Suprapubic skin (tissue), 3 donors: ENCODE data around the gene SEC24D.

Experiments
- EP300 ChIP-seq: sonication (generic); formaldehyde crosslinking; IDR thresholded peaks from one replicate; pipeline ENCODE4 v1.6.1; 2017; ENCODE audit warnings: antibody characterized with exemption
- TF ChIP-seq, protein P1 (sequence below), 2 donors: fragments of 200-600 bp in 1 of 2; fragments of 450-650 bp in 1 of 2; sonication (generic) in 1 of 2; IDR thresholded peaks; one replicate each; pipeline ENCODE4 v1.5.1; 2016 to 2019; ENCODE audit warnings: antibody characterized with exemption in 2 of 2, mild to moderate bottlenecking in 1 of 2, moderate library complexity in 1 of 2

DNA sequence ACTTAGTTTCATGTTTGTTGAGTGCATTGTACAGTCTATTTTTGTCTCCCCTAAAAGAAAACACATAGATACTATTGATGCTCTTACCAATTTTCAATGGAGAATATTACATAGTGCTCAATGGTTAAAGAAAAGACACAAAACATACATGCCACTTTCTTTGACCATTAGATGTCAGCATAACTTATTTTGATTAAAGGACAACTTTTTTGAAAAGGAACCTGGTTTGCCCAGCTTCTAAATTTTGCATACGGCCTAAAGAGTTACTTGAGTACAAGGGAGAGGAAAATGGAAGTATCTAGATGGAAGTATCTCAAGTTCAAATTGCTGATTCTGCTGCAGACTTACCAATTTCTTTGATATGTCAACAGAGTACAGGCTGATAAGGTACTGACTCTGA lies 82.2 kb downstream of the SEC24D start:
- TF ChIP-seq, protein P1, sequence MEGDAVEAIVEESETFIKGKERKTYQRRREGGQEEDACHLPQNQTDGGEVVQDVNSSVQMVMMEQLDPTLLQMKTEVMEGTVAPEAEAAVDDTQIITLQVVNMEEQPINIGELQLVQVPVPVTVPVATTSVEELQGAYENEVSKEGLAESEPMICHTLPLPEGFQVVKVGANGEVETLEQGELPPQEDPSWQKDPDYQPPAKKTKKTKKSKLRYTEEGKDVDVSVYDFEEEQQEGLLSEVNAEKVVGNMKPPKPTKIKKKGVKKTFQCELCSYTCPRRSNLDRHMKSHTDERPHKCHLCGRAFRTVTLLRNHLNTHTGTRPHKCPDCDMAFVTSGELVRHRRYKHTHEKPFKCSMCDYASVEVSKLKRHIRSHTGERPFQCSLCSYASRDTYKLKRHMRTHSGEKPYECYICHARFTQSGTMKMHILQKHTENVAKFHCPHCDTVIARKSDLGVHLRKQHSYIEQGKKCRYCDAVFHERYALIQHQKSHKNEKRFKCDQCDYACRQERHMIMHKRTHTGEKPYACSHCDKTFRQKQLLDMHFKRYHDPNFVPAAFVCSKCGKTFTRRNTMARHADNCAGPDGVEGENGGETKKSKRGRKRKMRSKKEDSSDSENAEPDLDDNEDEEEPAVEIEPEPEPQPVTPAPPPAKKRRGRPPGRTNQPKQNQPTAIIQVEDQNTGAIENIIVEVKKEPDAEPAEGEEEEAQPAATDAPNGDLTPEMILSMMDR (IDR thresholded peaks at IDR 0.05), result no peak
- TF ChIP-seq EP300, result no peak
